Activated CD4-positive, alpha-beta T cell treated with anti-CD3 and anti-CD28 coated beads for 48 hours (primary cell): ENCODE results near the gene SELP.

Experiments used
- DNase-seq: peaks from one replicate; pipeline ENCODE4 v3.0.0-alpha.2; 2020

Gene SELP

DNA sequence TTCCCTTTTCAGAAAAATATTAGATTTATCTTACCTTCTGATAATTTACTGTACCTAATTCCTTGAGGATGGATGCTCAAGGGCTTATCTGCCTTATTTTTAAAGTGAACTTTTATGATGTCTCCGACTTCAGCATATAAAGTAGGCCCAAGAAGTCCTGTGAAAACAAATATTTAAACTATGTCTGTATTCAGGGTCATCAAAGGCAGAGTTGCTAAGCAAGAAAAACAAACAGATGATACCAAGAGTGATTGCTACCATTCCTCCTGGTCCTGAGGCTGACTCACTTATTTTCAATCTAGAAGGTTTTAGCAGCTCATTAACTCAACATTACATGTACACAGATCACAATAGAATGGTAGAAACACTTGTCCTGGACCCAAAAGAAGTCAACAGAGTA lies 57.7 kb downstream of the SELP start:
- DNase-seq, result no peak

DNA sequence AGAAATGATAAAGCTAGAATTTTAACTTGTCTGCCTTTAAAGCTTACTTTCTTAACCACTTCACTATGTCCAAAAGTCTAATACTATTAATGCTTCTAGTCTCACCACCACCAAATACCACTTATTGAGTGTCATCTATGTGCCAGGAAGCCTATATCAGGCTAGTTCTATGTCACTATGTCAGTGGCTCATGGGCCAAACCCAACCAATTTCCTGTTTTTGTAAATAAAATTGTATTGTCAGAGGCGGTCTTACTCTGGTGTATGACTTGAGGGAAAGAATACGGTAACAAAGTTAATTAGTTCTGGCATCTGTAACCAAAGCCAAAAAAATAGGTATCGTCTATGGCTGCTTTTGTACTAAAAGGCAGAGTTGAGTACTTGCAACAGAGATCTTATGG lies 58.5 kb downstream of the SELP start:
- no peak for DNase-seq

DNA sequence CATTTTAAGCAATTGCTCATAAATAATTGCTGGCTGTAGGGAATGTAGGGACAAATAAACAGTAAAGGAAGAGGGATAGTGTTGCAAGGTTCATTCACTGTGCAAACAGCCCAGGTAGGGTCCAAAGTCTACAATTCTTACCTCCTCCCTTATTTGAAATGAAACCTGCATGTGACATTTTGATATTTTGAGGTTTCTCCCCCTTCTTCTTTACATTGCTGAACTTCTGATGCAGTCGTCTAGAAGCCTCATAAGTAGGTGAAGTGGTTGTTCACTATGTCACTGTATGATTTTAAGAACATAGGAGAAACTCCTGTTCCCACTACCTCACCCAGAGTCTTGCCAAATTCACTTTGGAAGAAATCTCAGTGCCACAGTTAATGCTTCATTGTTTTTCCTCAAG lies 59.8 kb downstream of the SELP start:
- DNase-seq, result no peak

DNA sequence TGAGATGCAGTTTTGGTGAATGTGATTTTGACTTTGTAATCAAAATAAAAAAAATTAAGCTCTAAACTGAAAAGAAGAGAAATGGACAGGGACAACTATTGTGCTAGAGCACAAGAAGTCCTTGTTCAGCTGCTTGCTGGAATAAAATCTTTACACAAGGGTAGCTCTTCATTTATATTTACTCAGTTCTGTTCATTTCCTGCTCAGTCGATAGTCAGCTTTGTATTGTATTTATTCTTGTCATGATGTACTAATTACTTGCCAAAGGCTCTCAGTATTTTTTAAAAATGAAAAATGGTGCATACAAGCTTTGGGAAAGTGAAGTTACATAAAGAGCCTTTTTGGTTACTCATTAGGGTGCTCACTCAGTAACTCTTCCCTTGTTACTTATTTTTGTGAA lies 61.4 kb downstream of the SELP start:
- DNase-seq, result no peak

DNA sequence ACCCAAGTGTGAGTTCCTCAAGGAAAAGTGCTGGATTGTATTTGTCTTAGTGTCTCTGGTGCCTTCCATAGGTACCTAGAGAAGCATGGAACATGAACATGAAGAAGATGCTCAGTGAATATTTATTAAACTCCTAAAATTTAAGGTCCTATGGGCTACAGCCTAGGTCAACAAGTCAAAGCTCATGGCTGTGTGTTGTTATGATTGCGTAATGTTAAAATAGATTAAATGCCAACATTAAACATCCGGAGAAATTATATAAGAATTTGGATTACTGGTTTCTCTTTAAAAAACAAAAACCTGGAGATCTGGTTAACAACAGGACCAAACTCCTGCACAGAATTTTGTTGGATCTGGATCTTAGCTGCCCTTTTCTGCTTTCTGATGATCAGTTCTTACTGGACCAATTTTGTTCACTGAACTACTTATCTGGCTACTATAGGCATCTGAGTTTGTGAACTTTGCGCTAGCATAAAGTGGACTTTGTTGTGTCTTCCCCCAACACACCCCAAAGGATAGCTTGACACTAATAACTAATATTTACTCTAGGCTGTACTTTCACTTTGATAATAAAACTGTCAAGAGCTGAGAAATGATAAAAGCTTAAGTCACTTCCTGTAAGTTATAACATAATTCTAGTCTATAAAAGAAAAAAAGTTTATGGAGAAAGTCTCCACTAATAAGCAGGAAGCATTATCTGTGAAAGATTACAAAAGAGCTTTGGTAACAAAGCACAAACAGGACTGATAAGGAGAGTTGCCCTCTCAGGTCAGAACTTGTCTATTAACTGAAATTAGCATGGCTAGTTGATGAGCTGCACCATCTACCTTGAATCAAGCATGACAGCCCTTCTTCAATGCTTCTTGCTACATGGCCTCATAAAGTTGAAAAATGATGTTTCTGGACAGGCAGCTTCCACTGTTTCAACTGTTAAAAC lies 64.3 kb downstream of the SELP start:
- no peak for DNase-seq

DNA sequence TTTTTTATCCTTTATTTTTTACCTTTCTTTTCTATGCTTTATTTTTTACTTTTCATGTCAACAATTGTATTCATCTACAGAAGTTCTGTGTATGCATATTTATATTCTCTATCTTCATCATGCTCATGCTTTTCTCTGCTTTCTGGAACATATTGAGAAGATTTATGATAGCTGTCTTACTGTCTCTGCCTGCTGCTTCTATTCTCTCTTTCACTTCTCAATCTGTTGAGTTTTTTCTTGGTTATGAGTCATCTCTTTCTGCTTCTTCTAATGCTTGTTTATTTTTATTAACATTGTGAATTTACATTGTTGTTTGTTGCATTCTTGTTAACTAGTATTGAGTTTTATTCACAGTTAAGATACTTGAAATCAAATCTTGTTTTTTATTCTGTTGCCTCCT lies 66.3 kb downstream of the SELP start:
- DNase-seq, result no peak

DNA sequence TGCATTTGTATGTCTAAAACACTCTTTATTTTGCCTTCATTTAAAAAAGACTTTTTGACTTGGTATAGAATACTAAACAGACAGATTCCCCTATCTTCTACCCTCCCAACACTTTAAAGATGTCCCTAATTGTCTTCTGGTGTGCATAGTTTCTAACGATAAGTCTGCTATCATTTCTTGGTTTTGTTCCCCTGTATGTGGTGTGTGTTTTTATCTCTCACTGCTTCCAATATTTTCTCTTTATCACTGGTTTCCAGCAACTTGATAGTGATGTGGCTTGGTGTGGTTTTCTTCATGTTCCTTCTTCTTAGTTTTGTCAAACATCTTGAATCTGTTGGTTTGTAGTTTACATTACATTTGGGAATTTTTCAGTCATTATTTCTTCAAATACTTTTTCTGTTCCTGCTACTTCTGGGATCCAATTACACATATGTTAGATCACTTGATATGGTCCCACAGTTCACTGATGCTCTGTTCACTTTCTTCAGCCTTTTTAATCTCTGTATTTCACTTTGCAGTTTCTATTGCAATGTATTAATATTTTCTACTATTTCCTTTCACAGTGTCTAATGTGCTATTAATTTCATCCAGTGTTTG lies 66.8 kb downstream of the SELP start:
- DNase-seq, result no peak

DNA sequence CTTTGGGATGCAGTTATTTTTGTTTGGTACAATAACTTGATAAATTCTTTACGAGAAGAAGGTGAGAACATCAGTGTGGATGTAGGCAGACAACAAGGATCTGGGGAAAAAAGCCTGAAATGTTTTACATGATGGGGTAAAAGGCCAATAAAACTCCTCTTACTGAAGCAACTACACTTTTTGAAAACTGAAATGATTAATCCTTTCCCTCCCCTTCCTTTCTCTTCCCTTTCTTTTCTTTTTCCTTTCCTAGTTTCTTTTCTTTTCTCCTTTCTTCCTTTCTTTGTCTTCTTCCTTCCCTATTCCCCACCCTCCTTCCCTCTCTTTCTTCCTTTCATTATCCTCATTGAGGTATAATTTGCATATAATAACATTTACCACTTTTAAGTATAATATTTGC lies 68.2 kb downstream of the SELP start:
- DNase-seq, result no peak

DNA sequence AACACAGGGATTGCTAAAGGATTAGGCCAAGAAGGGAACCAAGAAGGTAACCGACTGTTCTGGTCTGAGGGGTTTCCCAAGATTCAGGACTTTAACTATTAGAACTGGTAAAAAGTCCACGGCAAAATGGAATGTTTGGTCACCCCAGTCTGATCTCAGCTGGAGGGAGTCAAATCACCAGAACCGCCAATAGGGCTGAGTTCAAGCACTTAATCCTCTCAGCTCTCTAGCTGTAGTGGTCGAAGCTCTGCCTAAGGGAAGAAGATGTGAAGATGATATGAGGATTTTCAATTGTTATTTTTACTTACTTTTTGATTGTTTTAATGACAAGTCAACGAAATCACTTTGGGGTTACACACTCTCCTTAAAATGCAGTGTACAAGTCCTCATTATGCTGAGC lies 72.8 kb downstream of the SELP start:
- DNase-seq, result no peak

DNA sequence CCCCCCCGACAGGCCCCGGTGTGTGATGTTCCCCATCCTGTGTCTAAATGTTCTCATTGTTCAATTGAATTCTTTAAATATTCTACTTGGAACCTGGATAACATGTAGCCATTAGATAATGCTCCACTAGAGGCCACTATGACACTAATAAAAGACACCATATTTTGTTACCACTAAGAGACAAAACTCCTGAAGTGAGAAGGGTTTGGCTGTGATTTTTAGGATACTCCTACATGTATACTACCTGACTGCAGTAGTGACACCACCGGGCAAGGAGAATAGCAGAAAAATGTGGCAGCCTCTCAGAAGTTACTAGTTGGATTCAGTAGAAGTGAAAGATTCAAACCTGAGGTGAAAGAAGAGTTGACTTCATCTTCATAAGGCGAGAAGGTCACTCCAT lies 79.6 kb downstream of the SELP start:
- DNase-seq, result no peak

DNA sequence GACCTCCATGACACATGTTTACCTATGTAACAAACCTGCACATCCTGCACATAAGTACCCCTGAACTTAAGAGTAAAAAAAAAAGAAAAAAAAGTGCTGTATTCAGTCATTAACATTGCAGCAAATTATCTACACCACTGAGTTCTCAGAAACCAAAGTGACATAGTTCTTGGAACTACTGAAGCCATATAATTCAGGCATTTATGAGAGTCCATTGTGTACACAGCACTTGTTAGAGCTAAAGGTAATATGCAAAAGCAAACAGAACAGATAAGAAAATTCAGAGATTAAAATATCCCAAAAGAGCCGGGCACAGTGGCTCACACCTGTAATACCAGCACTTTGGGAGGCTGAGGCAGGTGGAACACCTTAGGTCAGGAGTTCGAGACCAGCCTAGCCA lies 81.6 kb downstream of the SELP start:
- DNase-seq, result no peak

DNA sequence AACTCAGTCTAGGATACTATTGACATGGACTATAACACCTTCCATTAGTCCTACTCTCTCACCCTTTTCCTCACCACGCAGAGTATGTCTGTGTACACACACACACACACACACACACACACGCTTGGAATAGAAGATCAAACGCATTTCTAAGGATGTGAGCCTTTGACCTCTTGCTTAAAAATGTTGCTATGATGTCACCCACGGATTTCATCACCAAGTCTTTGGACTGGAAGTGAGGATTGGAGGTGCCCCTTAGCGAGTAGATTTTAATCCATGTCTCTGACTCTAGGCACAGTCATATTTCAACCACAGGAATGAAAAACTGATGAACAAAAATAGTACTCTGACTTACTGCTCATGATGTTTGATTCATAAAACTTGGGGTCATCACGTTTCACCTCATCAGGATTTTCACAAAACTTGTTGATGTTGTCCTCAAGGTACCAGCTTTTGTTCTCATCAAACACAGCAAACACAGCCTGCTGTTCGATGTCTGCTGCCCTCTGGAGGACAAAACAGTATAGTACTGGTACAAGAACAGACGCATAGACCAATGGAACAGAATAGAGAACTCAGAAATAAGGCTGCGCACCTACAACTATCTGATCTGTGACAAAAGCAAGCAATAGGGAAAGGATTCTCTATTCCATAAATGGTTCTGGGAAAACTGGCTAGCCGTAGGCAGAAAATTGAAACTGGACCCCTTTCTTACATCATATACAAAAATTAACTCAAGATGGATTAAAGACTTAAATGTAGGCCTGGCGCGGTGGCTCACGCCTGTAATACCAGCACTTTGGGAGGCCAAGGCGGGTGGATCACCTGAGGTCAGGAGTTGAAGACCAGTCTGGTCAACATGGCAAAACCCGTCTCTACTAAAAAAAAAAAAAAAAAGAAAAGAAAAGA lies 83.6 kb downstream of the SELP start:
- peak; percentile 56 for DNase-seq

DNA sequence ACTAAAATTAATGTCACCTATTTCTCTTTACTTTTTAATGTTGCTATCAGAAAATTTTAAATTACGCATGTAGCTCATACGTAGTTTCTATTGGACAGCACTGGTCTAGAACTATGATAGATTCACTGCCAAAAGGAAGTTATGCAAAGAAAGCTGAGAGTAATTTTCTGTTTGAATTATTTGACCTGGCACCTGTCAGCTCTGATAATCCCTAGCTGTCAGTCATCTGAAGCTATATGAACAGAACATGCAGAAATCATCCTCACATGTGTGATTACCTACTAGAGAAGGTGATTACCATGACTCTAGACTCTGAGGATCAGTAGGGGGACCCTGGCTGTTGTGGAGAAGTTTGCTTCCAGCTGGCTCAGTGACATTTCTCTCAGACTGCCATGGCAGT lies 84.5 kb downstream of the SELP start:
- no peak for DNase-seq

DNA sequence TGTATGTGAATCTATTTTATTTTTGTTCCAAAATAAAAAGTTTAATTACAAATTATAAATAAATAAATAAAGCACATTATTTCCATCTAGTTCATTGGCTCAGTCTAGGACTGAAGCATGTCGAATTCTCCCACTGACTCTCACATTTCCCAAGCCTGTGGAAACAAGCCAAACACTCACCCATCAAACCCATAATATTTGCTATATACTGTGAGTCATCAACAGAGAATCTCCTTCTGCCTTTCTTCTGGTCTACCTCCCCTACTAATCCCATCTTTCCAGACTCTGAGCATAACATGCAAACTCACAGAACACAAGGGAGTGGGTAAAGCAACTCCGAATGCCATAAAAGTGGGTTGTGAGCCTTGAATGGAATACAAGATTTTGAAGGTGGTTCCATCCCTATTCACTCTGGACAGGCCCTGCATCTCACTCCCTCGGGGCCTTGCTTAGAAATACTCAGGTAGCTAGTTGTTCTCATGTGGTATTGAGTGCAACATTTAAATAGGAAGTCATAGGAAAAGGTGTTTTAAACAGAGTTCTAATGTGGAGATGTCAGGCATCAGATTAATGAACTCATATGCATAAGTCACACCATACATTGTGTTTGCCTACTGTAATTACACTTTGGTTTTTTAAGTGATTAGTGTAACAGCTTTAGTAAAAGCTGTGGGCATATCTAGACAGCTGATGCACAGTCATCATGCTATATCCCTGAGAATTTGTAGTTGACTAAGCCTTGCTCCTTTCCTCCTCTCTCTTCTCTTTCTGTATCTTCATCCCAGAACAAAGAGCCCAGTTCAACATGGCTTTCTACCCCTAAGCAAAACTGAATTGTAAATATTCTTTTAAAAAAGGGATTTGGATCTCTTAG lies 90.7 kb downstream of the SELP start:
- no peak for DNase-seq
